ENCODE data around the gene KCNK1. TPM values are rescaled to one million over a fixed set of nuclear protein-coding genes. Genes with fewer than 3 reads are reported as not detected.
"Not testable (repeated sequence)": the region's sequence is repeated elsewhere in the genome, so short reads cannot be mapped to it uniquely, and the experiment has no call there.

The KCNK1 gene
- total RNA-seq, 1 donor from 2014 or later = 2.3 TPM

DNA sequence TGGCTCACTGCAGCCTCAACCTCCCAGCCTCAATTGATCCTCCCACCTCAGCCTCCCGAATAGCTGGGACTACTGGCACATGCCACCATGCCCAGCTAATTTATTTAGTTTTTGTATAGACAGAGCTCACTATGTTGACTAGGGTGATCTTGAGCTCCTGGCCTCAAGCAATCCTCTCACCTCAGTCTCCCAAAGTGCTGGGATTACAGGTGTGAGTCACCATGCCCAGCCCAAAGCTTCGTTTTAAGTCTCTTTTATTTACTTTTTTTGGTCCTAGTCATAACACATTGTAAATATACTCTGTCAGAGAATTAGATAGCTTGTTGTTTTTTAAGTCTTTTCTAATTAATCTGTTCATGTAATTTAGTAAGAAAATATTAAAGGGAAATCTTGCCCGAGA, 42.8 kb downstream of the KCNK1 start:
- DNase-seq = no peak
- H3K4me1 Mint-ChIP-seq = no peaks in the 10 kb centered on the region
- H3K27ac Mint-ChIP-seq = no peak overlapping the region
- H3K27me3 Mint-ChIP-seq = no peaks in the 10 kb centered on the region
- H3K4me3 Mint-ChIP-seq = no peak overlapping the region
- H3K36me3 Mint-ChIP-seq (ENCODE audit: low read depth) = no peaks in the 10 kb centered on the region
- no peaks in the 10 kb centered on the region for H3K9me3 Mint-ChIP-seq
- intact Hi-C loops (cut with micrococcal nuclease) = no loop called here

DNA sequence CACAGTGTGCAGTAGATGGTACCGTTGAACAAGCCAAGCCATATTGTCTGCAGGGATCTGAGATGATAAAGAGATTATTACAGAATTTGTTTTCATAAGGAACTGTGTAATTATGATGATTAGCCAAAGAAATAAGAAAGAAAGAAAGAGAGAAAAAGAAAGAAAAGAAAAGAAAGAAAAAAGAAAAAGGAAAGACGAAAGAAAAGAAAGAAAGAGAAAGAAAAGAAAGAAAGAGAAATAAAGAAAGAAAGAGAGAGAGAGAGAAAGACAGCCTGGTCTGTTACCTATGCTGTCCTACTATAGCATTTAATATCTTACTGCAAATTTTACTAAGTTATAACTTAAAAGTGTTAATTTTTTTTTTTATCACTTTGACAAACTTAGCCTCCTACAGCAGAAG, 43.6 kb downstream of the KCNK1 start:
- intact Hi-C loops (cut with micrococcal nuclease) = no loop called here
- DNase-seq = no peak
- Mint-ChIP-seq H3K27ac (no peak overlapping the region), H3K36me3 (ENCODE audit: low read depth) (no peaks in the 10 kb centered on the region), H3K27me3 (no peaks in the 10 kb centered on the region), H3K4me3 (no peak overlapping the region), H3K4me1 (no peaks in the 10 kb centered on the region), H3K9me3 (no peaks in the 10 kb centered on the region)

DNA sequence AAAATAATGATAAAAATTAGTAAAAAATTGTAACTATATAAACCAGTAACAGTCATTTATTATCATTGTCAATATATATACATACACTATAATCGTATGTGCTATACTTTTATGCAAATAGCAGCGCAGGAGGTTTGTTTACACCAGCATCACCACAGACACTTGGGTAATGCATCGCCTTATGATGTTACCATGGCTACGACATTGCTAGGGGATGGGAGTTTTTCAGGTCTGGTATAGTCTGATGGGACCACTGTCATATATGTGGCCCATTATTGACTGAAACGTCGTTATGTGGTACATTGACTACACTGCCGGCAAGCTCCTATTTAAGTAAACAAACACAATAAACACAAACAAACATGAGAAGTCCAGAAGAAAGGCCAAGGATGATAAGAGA, 45.6 kb downstream of the KCNK1 start:
- no peak overlapping the region for H3K27ac Mint-ChIP-seq
- H3K4me1 Mint-ChIP-seq = no peaks in the 10 kb centered on the region
- no peaks in the 10 kb centered on the region for H3K9me3 Mint-ChIP-seq
- intact Hi-C loops (cut with micrococcal nuclease) = no loop called here
- no peaks in the 10 kb centered on the region for H3K27me3 Mint-ChIP-seq
- DNase-seq = no peak
- no peak overlapping the region for H3K4me3 Mint-ChIP-seq
- no peaks in the 10 kb centered on the region for H3K36me3 Mint-ChIP-seq (ENCODE audit: low read depth)

DNA sequence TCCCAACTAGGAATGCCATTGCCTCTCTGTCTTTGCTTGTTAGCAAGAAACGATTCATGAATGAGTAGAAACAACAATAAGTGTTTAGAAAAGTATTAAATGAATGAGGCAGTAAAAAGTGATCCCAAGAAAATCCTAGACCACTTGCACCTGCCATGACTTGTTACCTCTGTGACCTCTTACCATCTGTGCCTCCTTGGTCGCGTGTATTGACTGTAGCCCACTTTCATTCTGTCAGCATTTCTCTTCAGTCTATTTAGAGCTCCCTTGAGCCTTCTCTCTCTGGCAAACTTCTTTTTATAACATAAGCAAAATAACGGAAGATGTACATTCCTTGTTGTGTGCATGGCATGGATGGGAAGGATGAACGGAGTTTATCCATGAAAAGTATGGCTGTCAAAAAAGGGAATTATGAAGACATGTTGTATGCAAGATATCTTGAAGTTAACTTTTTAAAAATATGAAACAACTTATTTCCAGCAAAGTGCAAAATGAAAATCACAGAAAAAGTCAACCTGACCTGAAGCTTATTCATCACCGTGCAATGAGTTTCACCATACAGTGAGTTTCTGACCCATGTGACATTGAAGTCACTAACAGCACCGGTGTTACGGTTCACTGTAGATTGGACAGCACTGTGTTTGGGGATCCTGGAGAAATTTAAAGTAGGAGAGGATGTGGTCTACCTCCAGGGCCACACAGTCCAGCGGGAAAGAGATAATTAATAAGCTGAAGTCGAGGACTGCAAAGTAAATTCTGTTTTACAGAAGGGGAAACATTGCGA, 47.7 kb downstream of the KCNK1 start:
- Mint-ChIP-seq H3K36me3 (ENCODE audit: low read depth) (no peaks in the 10 kb centered on the region), H3K4me3 (no peak overlapping the region), H3K9me3 (no peaks in the 10 kb centered on the region), H3K27ac (no peak overlapping the region), H3K27me3 (no peaks in the 10 kb centered on the region), H3K4me1 (no peaks in the 10 kb centered on the region)
- no peak for DNase-seq
- intact Hi-C loops (cut with micrococcal nuclease) = no loop called here

DNA sequence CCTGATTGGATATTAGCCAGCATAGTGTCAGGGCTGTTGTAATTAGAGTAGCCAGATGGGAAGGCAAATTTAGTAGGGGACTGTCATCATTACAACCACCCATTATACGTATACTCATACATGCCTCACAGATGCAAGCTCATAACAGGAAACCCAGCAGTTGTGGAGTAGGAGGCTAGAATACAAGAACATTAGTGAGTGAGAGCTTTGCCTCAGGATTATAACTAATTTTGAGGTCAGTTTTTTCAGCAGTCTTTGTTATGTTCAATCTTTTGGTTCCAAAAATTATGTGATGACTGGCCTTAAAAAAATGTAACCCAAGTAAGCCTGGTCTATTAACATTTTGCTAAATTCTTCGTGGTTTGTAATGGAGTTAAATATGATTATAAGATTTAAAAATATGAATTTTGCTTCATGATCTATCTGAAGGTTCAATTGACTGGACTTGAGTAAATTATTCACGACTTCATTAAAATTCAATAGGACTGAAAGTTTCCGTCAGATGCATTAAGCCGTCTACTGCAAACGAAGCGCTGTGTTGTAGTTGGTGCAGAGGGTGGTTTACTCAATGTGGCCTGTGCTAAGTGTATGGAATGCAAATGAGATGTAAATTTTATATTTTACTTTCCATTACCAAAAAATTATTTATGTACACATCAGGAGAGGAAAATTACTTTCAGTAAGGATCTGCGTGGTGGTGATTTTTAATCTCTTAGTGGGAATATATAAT, 48.8 kb downstream of the KCNK1 start:
- intact Hi-C loops (cut with micrococcal nuclease) = no loop called here
- DNase-seq = no peak
- Mint-ChIP-seq H3K27ac (no peak overlapping the region), H3K9me3 (no peaks in the 10 kb centered on the region), H3K4me3 (no peak overlapping the region), H3K27me3 (no peaks in the 10 kb centered on the region), H3K4me1 (no peaks in the 10 kb centered on the region), H3K36me3 (ENCODE audit: low read depth) (no peaks in the 10 kb centered on the region)

DNA sequence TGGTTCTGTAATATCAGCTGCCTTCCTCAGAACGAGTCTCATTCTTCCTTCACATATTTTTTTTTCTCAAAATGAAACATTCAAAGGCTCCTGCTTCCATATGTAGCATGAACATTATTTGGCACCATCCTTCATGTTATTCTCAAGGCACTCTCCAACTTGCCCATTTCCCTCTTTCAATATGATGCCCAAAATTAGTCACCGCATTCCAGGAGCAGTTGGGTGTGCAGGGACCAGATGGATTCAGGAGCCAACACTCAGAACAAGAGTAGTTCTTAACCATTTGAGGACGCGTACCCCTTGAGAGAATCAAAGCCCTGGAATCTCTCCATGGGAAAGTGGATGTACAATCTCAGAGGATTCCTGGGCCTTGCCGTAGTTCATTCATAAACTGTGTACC, 50.3 kb downstream of the KCNK1 start:
- no peaks in the 10 kb centered on the region for H3K4me1 Mint-ChIP-seq
- no peaks in the 10 kb centered on the region for H3K36me3 Mint-ChIP-seq (ENCODE audit: low read depth)
- DNase-seq = no peak
- no peak overlapping the region for H3K4me3 Mint-ChIP-seq
- no peaks in the 10 kb centered on the region for H3K27me3 Mint-ChIP-seq
- intact Hi-C loops (cut with micrococcal nuclease) = no loop called here
- H3K9me3 Mint-ChIP-seq = no peaks in the 10 kb centered on the region
- no peak overlapping the region for H3K27ac Mint-ChIP-seq

DNA sequence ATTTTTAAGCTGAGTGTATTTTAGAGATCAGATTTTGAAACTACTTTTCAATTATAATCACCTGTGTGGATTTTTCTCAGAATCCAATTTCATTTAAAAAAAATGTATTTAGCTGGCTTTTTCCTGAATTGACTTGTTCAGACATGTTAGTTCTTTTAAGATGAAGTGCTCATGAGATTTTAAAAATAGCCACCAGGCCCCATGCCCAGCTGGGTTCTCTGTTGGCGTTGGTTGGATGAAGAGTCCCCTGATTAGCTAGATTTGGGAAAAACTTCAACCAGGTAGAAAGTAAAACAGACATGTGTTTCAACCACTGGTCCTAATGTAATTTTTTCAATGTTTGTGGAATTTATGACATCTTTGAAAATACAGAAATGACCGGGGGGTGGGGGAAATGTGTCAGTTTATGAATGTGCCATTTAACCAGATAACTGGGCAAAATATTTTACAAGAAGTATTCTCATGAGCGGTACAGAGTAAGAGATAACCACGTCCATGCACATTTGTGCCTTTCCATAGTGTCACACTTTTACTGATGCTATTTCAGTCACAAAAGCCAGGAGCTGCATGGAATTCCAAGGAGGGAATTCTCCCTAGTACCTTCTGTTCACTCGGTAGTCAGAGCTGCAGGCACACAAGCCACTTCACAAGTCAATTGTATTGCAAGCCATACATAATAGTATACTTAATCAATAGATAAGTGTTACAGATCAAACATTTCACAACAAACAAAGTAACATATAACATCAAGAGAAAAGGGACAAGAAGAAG, 51.1 kb downstream of the KCNK1 start:
- no peak overlapping the region for H3K27ac Mint-ChIP-seq
- intact Hi-C loops (cut with micrococcal nuclease) = no loop called here
- H3K4me1 Mint-ChIP-seq = no peaks in the 10 kb centered on the region
- H3K27me3 Mint-ChIP-seq = no peaks in the 10 kb centered on the region
- no peaks in the 10 kb centered on the region for H3K9me3 Mint-ChIP-seq
- no peaks in the 10 kb centered on the region for H3K36me3 Mint-ChIP-seq (ENCODE audit: low read depth)
- no peak for DNase-seq
- H3K4me3 Mint-ChIP-seq = no peak overlapping the region

DNA sequence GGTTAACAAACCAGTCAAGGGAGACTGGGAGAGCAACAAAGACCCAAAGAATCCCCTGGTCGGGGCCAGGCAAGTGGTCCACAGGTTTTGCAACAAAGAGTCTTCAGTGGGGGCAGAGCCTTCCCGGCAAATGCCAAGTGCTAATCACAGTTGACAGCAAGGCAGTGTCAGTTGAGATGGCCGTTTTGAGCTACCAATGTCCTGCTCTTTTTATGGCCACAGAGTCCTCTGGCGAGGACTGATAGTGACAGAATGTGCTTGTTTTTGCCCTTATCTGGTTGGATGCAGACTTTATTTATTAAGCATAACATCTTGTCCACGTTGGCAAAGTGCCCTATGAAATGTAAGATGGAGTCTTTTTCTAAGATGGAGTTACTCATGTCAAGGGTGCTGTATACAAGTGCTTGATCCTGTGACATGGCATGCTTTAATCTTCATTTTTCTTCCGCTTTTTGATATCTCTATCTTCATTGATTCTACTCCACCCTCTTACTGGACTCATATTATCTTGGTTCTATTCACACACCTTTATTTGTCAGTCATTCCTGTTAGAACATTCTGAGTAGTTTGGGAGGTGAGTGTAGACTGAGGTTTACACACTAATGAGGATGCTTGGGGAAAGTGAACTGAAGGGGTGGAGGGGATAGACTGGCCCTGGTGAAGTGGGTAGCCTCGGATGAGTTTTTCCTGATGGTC, 51.8 kb downstream of the KCNK1 start:
- no peaks in the 10 kb centered on the region for H3K4me1 Mint-ChIP-seq
- no peaks in the 10 kb centered on the region for H3K9me3 Mint-ChIP-seq
- H3K27me3 Mint-ChIP-seq = no peaks in the 10 kb centered on the region
- H3K4me3 Mint-ChIP-seq = no peak overlapping the region
- intact Hi-C loops (cut with micrococcal nuclease) = no loop called here
- no peak overlapping the region for H3K27ac Mint-ChIP-seq
- no peak for DNase-seq
- no peaks in the 10 kb centered on the region for H3K36me3 Mint-ChIP-seq (ENCODE audit: low read depth)

DNA sequence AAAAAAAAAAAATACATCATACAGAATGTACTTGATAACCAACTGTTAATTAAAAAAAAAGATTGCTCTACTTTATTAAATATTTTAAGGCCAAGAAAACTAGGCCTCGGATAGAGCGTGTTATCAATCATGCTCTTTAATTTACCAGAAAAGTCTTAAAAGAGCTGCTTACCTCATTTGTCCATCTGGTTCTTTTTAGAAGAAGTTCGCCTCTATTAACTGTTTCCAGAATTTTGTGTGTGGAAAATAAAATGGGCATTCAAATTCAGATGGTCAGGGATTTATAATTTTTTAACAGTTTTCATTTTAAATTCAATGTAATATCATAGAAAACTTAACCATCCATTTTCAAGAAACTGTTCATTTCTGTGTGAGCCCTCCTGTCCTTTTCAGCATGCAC, 53.8 kb downstream of the KCNK1 start:
- no peaks in the 10 kb centered on the region for H3K27me3 Mint-ChIP-seq
- no peak for DNase-seq
- H3K4me3 Mint-ChIP-seq = no peak overlapping the region
- no peaks in the 10 kb centered on the region for H3K36me3 Mint-ChIP-seq (ENCODE audit: low read depth)
- intact Hi-C loops (cut with micrococcal nuclease) = no loop called here
- H3K27ac Mint-ChIP-seq = no peak overlapping the region
- no peaks in the 10 kb centered on the region for H3K9me3 Mint-ChIP-seq
- H3K4me1 Mint-ChIP-seq = no peaks in the 10 kb centered on the region

DNA sequence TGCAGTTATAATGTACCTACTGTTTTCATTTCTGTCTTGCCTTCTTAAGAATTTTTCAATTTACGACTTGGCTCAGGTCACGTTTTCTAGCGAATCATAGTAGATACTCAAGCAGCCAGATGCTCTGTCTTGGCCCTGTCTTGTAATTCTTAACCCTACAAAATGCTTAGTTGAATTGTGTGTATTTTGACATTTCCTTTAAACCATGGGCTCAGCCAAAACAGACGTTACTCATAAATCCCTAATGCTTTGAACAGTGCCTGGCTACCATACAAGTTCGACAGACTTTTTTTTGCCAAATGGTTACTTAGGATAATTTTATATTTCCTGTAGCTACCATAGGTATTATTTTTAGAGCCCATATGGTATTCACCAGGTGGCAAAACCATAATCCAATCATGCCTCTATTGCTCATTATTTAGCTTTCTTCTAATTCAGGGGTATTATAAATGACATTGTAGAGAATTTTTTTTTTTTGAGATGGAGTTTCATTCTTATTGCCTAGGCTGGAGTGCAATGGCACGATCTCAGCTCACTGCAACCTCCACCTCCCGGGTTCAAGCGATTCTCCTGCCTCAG, 54.3 kb downstream of the KCNK1 start:
- no peak for DNase-seq
- Mint-ChIP-seq H3K36me3 (ENCODE audit: low read depth) (no peaks in the 10 kb centered on the region), H3K4me3 (no peak overlapping the region), H3K27me3 (no peaks in the 10 kb centered on the region), H3K4me1 (no peaks in the 10 kb centered on the region), H3K27ac (no peak overlapping the region), H3K9me3 (no peaks in the 10 kb centered on the region)
- intact Hi-C loops (cut with micrococcal nuclease) = no loop called here

DNA sequence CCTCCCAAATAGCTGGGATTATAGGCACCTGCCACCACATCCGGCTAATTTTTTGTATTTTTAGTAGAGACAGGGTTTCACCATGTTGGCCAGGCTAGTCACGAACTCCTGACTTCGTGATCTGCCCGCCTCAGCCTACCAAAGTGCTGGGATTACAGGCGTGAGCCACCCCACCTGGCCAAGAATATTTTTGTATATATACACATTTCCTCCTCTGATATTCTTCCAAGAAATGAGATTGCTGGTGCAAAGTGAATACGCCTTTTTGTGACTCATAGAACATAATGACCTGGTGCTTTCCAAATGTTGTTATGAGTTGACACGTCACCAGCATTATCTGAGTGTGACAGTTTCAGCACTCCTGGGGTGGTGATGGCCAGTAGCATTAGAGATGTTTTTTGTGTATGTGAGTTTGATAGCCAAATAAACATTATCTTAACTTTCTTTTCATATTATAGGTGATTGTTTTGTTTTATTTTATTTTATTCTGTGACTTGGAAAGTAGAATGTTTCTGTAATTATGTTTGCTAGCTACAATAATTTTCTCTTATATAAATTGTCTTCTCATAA, 54.9 kb downstream of the KCNK1 start:
- Mint-ChIP-seq H3K36me3 (ENCODE audit: low read depth) (no peaks in the 10 kb centered on the region), H3K9me3 (no peaks in the 10 kb centered on the region), H3K27ac (no peak overlapping the region), H3K4me3 (no peak overlapping the region), H3K4me1 (no peaks in the 10 kb centered on the region), H3K27me3 (no peaks in the 10 kb centered on the region)
- intact Hi-C loops (cut with micrococcal nuclease) = no loop called here
- DNase-seq = no peak

DNA sequence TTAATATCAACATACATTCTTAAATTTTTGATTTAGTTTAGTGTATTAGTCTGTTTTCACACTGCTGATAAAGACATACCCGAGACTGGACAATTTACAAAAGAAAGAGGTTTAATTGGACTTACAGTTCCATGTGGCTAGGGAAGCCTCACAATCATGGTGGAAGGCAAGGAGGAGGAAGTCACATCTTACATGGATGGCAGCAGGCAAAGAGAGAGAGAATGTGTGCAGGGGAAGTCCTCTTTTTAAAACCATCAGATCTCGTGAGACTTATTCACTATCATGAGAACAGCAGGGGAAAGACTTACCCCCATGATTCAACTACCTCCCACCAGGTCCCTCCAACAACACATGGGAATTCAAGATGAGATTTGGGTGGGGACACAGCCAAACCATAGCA, 56.5 kb downstream of the KCNK1 start:
- H3K36me3 Mint-ChIP-seq (ENCODE audit: low read depth); H3K4me1 Mint-ChIP-seq; DNase-seq; H3K27ac Mint-ChIP-seq; H3K9me3 Mint-ChIP-seq; H3K27me3 Mint-ChIP-seq; intact Hi-C loops (cut with micrococcal nuclease); H3K4me3 Mint-ChIP-seq: not testable (repeated sequence)

DNA sequence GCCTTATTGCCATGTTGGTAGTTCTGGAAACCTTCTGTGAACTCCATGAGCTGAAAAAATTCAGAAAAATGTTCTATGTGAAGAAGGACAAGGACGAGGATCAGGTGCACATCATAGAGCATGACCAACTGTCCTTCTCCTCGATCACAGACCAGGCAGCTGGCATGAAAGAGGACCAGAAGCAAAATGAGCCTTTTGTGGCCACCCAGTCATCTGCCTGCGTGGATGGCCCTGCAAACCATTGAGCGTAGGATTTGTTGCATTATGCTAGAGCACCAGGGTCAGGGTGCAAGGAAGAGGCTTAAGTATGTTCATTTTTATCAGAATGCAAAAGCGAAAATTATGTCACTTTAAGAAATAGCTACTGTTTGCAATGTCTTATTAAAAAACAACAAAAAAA, 57.4 kb downstream of the KCNK1 start:
- no peaks in the 10 kb centered on the region for H3K9me3 Mint-ChIP-seq
- H3K36me3 Mint-ChIP-seq (ENCODE audit: low read depth) = no peaks in the 10 kb centered on the region
- no peak overlapping the region for H3K4me3 Mint-ChIP-seq

More for the DNA sequence above, 57.4 kb downstream of the KCNK1 start:
- no peak for DNase-seq
- no peaks in the 10 kb centered on the region for H3K4me1 Mint-ChIP-seq
- intact Hi-C loops (cut with micrococcal nuclease) = no loop called here
- H3K27ac Mint-ChIP-seq = no peak overlapping the region
- peaks cover 6% of the 10 kb centered on the region for H3K27me3 Mint-ChIP-seq

Data from activated CD4-positive, alpha-beta T cell treated with anti-CD3 and anti-CD28 coated beads, Interleukin-2, amount 10 ng/mL, durations not matched to agents 24 days and 14 days (primary cell).